HepG2 (cell line): ENCODE measurements around the gene USP12.

Experiments used
- ATF3 ChIP-seq: sonication (generic); formaldehyde crosslinking; IDR thresholded peaks from 2 replicates; pipeline ENCODE4 v1.4.0; 2020; ENCODE audit warnings: missing genetic modification reagents
- CBX5 ChIP-seq: sonication (generic); formaldehyde crosslinking; IDR thresholded peaks from 2 replicates; pipeline ENCODE4 v1.4.0; 2020; ENCODE audit warnings: missing genetic modification reagents, borderline replicate concordance
- EZH2 ChIP-seq: conservative IDR thresholded peaks from 2 replicates; pipeline ENCODE4 v1.6.1; 2012; ENCODE audit warnings: mild to moderate bottlenecking, low read depth, low read length, moderate library complexity
- GABPA ChIP-seq, 2 experiments: IDR thresholded peaks; 2 replicates each; pipeline ENCODE4 v1.6.1; 2011 to 2016; ENCODE audit warnings: low read depth in 2 of 2, low read length in 1 of 2, missing biosample characterization in 1 of 2, missing genetic modification characterization in 1 of 2
- JUND ChIP-seq: sonication (generic); formaldehyde crosslinking; IDR thresholded peaks from 2 replicates; pipeline ENCODE4 v1.8.0; 2022; ENCODE audit warnings: mild to moderate bottlenecking, missing genetic modification reagents
- KDM1A ChIP-seq: IDR thresholded peaks from 2 replicates; pipeline ENCODE4 v1.6.1; 2016; ENCODE audit warnings: missing compliant biosample characterization
- MTA1 ChIP-seq: sonication (generic); formaldehyde crosslinking; IDR thresholded peaks from 2 replicates; pipeline ENCODE4 v1.4.0; 2020; ENCODE audit warnings: missing genetic modification reagents, mild to moderate bottlenecking, borderline replicate concordance
- NFIC ChIP-seq: IDR thresholded peaks from 2 replicates; pipeline ENCODE4 v1.6.1; 2012; ENCODE audit warnings: mild to moderate bottlenecking, low read length, inconsistent platforms
- POLR2A ChIP-seq, 2 experiments: IDR thresholded peaks; 2 replicates each; pipeline ENCODE4 v1.6.1; 2011; ENCODE audit warnings: low read depth in 2 of 2, low read length in 2 of 2, mild to moderate bottlenecking in 1 of 2, moderate library complexity in 1 of 2; ENCODE audit not compliant: insufficient read depth in 1 of 2
- RBAK ChIP-seq: sonication (generic); formaldehyde crosslinking; IDR thresholded peaks from 2 replicates; pipeline ENCODE4 v1.5.1; 2020; ENCODE audit warnings: mild to moderate bottlenecking, missing genetic modification reagents
- ZKSCAN5 ChIP-seq: sonication (generic); formaldehyde crosslinking; IDR thresholded peaks from 2 replicates; pipeline ENCODE4 v1.5.1; 2020; ENCODE audit warnings: mild to moderate bottlenecking, missing genetic modification reagents
- ZMYM3 ChIP-seq: sonication (generic); formaldehyde crosslinking; IDR thresholded peaks from 2 replicates; pipeline ENCODE4 v1.5.1; 2020; ENCODE audit warnings: mild to moderate bottlenecking, missing genetic modification reagents
- TF ChIP-seq, protein P1 (sequence below): sonication (generic); formaldehyde crosslinking; IDR thresholded peaks from 2 replicates; pipeline ENCODE4 v1.5.0; 2020; ENCODE audit warnings: mild to moderate bottlenecking, missing genetic modification reagents, moderate library complexity
- TF ChIP-seq, protein P2 (sequence below): sonication (generic); formaldehyde crosslinking; IDR thresholded peaks from 2 replicates; pipeline ENCODE4 v1.4.0; 2020; ENCODE audit warnings: mild to moderate bottlenecking, missing genetic modification reagents, borderline replicate concordance

DNA sequence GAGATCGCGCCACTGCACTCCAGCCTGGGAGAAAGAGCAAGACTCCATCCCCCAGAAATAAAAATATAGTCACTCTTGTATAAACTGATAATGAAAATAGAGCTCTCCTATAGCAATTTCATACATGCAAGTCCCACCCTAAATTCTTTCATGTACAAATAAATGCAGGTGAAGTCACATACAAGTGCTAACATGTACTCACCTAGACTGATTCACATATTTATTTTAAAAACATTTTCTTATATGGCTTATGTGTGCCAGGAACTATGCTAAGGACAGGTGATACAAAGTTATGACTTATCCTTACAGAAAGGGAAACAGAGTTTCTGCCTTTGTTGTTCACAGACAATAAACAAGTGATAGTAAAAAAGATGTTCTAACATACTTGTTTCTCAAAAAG lies 32.0 kb downstream of the USP12 start:
- no peak for TF ChIP-seq GABPA (IDR thresholded peaks at IDR 0.05; ENCODE audit: low read depth, low read length)
- TF ChIP-seq GABPA (CRISPR knock-in tag; IDR thresholded peaks at IDR 0.05; ENCODE audit: low read depth): no peak
- TF ChIP-seq, protein P1, sequence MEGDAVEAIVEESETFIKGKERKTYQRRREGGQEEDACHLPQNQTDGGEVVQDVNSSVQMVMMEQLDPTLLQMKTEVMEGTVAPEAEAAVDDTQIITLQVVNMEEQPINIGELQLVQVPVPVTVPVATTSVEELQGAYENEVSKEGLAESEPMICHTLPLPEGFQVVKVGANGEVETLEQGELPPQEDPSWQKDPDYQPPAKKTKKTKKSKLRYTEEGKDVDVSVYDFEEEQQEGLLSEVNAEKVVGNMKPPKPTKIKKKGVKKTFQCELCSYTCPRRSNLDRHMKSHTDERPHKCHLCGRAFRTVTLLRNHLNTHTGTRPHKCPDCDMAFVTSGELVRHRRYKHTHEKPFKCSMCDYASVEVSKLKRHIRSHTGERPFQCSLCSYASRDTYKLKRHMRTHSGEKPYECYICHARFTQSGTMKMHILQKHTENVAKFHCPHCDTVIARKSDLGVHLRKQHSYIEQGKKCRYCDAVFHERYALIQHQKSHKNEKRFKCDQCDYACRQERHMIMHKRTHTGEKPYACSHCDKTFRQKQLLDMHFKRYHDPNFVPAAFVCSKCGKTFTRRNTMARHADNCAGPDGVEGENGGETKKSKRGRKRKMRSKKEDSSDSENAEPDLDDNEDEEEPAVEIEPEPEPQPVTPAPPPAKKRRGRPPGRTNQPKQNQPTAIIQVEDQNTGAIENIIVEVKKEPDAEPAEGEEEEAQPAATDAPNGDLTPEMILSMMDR (CRISPR knock-in tag): no peak
- no peak for TF ChIP-seq EZH2
- TF ChIP-seq JUND: no peak
- TF ChIP-seq NFIC: no peak
- TF ChIP-seq, protein P2, sequence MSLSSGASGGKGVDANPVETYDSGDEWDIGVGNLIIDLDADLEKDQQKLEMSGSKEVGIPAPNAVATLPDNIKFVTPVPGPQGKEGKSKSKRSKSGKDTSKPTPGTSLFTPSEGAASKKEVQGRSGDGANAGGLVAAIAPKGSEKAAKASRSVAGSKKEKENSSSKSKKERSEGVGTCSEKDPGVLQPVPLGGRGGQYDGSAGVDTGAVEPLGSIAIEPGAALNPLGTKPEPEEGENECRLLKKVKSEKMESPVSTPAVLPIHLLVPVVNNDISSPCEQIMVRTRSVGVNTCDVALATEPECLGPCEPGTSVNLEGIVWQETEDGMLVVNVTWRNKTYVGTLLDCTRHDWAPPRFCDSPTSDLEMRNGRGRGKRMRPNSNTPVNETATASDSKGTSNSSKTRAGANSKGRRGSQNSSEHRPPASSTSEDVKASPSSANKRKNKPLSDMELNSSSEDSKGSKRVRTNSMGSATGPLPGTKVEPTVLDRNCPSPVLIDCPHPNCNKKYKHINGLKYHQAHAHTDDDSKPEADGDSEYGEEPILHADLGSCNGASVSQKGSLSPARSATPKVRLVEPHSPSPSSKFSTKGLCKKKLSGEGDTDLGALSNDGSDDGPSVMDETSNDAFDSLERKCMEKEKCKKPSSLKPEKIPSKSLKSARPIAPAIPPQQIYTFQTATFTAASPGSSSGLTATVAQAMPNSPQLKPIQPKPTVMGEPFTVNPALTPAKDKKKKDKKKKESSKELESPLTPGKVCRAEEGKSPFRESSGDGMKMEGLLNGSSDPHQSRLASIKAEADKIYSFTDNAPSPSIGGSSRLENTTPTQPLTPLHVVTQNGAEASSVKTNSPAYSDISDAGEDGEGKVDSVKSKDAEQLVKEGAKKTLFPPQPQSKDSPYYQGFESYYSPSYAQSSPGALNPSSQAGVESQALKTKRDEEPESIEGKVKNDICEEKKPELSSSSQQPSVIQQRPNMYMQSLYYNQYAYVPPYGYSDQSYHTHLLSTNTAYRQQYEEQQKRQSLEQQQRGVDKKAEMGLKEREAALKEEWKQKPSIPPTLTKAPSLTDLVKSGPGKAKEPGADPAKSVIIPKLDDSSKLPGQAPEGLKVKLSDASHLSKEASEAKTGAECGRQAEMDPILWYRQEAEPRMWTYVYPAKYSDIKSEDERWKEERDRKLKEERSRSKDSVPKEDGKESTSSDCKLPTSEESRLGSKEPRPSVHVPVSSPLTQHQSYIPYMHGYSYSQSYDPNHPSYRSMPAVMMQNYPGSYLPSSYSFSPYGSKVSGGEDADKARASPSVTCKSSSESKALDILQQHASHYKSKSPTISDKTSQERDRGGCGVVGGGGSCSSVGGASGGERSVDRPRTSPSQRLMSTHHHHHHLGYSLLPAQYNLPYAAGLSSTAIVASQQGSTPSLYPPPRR (CRISPR knock-in tag): no peak
- TF ChIP-seq KDM1A (CRISPR knock-in tag): no peak
- TF ChIP-seq ZKSCAN5 (CRISPR knock-in tag): no peak
- TF ChIP-seq ZMYM3: no peak
- TF ChIP-seq CBX5 (CRISPR knock-in tag): no peak
- TF ChIP-seq ATF3 (CRISPR knock-in tag): no peak
- no peak for TF ChIP-seq POLR2A (IDR thresholded peaks at IDR 0.05; ENCODE audit: insufficient read depth in 1 of 2, low read depth in 2 of 2, low read length in 2 of 2)
- no peak for TF ChIP-seq MTA1
- TF ChIP-seq RBAK (CRISPR knock-in tag): no peak
